Measurements from ENCODE around the gene STIM2.

STIM2 gene

GRCh38 chr4:26830701-26831100, 29.9 kb upstream of the STIM2 start:
- Histone ChIP-seq H3K4me1 (no peaks in the 10 kb centered on the region), H3K27me3 (no peaks in the 10 kb centered on the region), H3K36me3 (no peaks in the 10 kb centered on the region), H3K4me3 (ENCODE audit: low read depth, low read length) (no peak overlapping the region), H3K9me3 (no peaks in the 10 kb centered on the region)
- no peak for TF ChIP-seq CTCF (IDR thresholded peaks at IDR 0.05; ENCODE audit: low read depth, low read length)
- no peak for DNase-seq

GRCh38 chr4:26836539-26836938, 24.1 kb upstream of the STIM2 start:
- DNase-seq: no peak
- no peak overlapping the region for H3K4me3 ChIP-seq (ENCODE audit: low read depth, low read length)
- H3K27me3 ChIP-seq: no peaks in the 10 kb centered on the region
- H3K36me3 ChIP-seq: no peaks in the 10 kb centered on the region
- H3K4me1 ChIP-seq: peaks cover 9% of the 10 kb centered on the region
- H3K9me3 ChIP-seq: no peaks in the 10 kb centered on the region
- no peak for TF ChIP-seq CTCF (IDR thresholded peaks at IDR 0.05; ENCODE audit: low read depth, low read length)

GRCh38 chr4:26837993-26838842, 22.4 kb upstream of the STIM2 start:
- Histone ChIP-seq H3K4me1 (peaks cover 9% of the 10 kb centered on the region), H3K4me3 (ENCODE audit: low read depth, low read length) (no peak overlapping the region), H3K36me3 (no peaks in the 10 kb centered on the region), H3K9me3 (no peaks in the 10 kb centered on the region), H3K27me3 (no peaks in the 10 kb centered on the region)
- DNase-seq: no peak
- no peak for TF ChIP-seq CTCF (IDR thresholded peaks at IDR 0.05; ENCODE audit: low read depth, low read length)

GRCh38 chr4:26839016-26839415, 21.6 kb upstream of the STIM2 start:
- Histone ChIP-seq H3K9me3 (no peaks in the 10 kb centered on the region), H3K4me1 (peaks cover 9% of the 10 kb centered on the region), H3K36me3 (no peaks in the 10 kb centered on the region), H3K27me3 (no peaks in the 10 kb centered on the region), H3K4me3 (ENCODE audit: low read depth, low read length) (no peak overlapping the region)
- no peak for TF ChIP-seq CTCF (IDR thresholded peaks at IDR 0.05; ENCODE audit: low read depth, low read length)
- no peak for DNase-seq

GRCh38 chr4:26839534-26839951, 21.1 kb upstream of the STIM2 start:
- Histone ChIP-seq H3K9me3 (no peaks in the 10 kb centered on the region), H3K36me3 (no peaks in the 10 kb centered on the region), H3K4me3 (ENCODE audit: low read depth, low read length) (no peak overlapping the region), H3K4me1 (peaks cover 9% of the 10 kb centered on the region), H3K27me3 (no peaks in the 10 kb centered on the region)
- DNase-seq: peak; percentile 61
- peak; percentile 3; the same call in 1 of the 2 replicates for TF ChIP-seq CTCF (IDR thresholded peaks at IDR 0.05; ENCODE audit: low read depth, low read length)

- Histone ChIP-seq H3K9me3 (no peaks in the 10 kb centered on the region), H3K4me3 (ENCODE audit: low read depth, low read length) (no peak overlapping the region), H3K27me3 (no peaks in the 10 kb centered on the region), H3K36me3 (no peaks in the 10 kb centered on the region), H3K4me1 (peaks cover 9% of the 10 kb centered on the region)
- DNase-seq: no peak
- no peak for TF ChIP-seq CTCF (IDR thresholded peaks at IDR 0.05; ENCODE audit: low read depth, low read length)
Observed at GRCh38 chr4:26840786-26841185, 19.9 kb upstream of the STIM2 start.

Data from BE2C (cell line).